Body of pancreas (tissue), 4 donors: ENCODE measurements around the gene TMEM141. TPM values are rescaled to one million over a fixed set of nuclear protein-coding genes. Genes with fewer than 3 reads are reported as not detected.

ENCODE experiments used
- ATAC-seq: fragments of 150-250 bp; one replicate; pipeline ENCODE4 v1.9.1; 2016
- DNase-seq, 4 donors: peaks; one replicate each; pipeline ENCODE4 v3.0.0-alpha.2; 2019
- H3K27ac ChIP-seq, 4 donors: fragments of 200-600 bp; sonication (generic); 1 replicate in 3 of 4; 2 replicates in 1 of 4; pipeline versions ENCODE4 v1.5.1 to v1.6.1; 2016 to 2019; ENCODE audit warnings: mild to moderate bottlenecking in 1 of 4, mixed read lengths in 1 of 4, moderate library complexity in 1 of 4
- H3K27me3 ChIP-seq, 2 donors: fragments of 200-600 bp; sonication (generic); one replicate each; pipeline ENCODE4 v1.6.0; 2016; ENCODE audit warnings: mild to moderate bottlenecking in 1 of 2
- H3K36me3 ChIP-seq, 2 donors: fragments of 200-600 bp; sonication (generic); replicated peaks in 1 of 2; 2 replicates each; pipeline ENCODE4 v1.5.1; 2016; ENCODE audit warnings: low read depth in 2 of 2; ENCODE audit not compliant: insufficient read depth in 1 of 2
- H3K4me1 ChIP-seq: fragments of 200-600 bp; sonication (generic); one replicate; pipeline ENCODE4 v1.6.0; 2016
- H3K4me3 ChIP-seq, 2 donors: fragments of 200-600 bp; sonication (generic); 1 replicate in 1 of 2; 2 replicates in 1 of 2; pipeline ENCODE4 v1.5.1; 2016 to 2019
- H3K9me3 ChIP-seq, 3 donors: fragments of 200-600 bp; sonication (generic); 1 replicate in 2 of 3; 2 replicates in 1 of 3; pipeline ENCODE4 v1.5.1; 2016
- POLR2A ChIP-seq, 3 donors: fragments of 450-650 bp; IDR thresholded peaks; one replicate each; pipeline ENCODE4 v1.6.1; 2016; ENCODE audit warnings: antibody characterized with exemption in 3 of 3, mild to moderate bottlenecking in 2 of 3
- WGBS, 2 donors: methylation state at CpG; one replicate each; pipeline ENCODE4 v1.1.5; 2017; 5-methylcytosine and 5-hydroxymethylcytosine counted together
- intact Hi-C: fragments of 100-400 bp; cut with DNase I; formaldehyde crosslinking; loops from one replicate; pipeline ENCODE4 v1.15.1; 2023
- total RNA-seq, 2 donors: library from RNA; depleted of rRNA; stranded (reverse); fragments of >200 nt; gene quantifications; one replicate each; pipeline ENCODE4 v1.1.0, GENCODE V29; 2016
- TF ChIP-seq, protein P1 (sequence below), 7 experiments: fragments of 450-650 bp in 4 of 7; fragments of 200-600 bp in 3 of 7; sonication (generic) in 3 of 7; IDR thresholded peaks; one replicate each; pipeline ENCODE4 v1.5.1; 2016 to 2019; ENCODE audit warnings: antibody characterized with exemption in 7 of 7

TMEM141 gene
- 10 to 100 TPM; 45.1 to 52.1 TPM for total RNA-seq

GRCh38 chr9:136790640-136791515 is at the start of gene TMEM141:
Gene TMEM141, plus strand, starts transcription at chr9:136791344. Its CDS starts 27 bp downstream, at chr9:136791371.
- DNase-seq (peak; percentile 100), ATAC-seq (peak; percentile 88)
- peak within 1 kb of the TSS; percentile 89 to 99 (median 96) for H3K27ac ChIP-seq
- H3K4me1 ChIP-seq, result peaks cover 60% of the 10 kb centered on the region
- peak; percentile 80 to 92 (median 85) for TF ChIP-seq POLR2A (IDR thresholded peaks at IDR 0.05)
- TF ChIP-seq, protein P1, sequence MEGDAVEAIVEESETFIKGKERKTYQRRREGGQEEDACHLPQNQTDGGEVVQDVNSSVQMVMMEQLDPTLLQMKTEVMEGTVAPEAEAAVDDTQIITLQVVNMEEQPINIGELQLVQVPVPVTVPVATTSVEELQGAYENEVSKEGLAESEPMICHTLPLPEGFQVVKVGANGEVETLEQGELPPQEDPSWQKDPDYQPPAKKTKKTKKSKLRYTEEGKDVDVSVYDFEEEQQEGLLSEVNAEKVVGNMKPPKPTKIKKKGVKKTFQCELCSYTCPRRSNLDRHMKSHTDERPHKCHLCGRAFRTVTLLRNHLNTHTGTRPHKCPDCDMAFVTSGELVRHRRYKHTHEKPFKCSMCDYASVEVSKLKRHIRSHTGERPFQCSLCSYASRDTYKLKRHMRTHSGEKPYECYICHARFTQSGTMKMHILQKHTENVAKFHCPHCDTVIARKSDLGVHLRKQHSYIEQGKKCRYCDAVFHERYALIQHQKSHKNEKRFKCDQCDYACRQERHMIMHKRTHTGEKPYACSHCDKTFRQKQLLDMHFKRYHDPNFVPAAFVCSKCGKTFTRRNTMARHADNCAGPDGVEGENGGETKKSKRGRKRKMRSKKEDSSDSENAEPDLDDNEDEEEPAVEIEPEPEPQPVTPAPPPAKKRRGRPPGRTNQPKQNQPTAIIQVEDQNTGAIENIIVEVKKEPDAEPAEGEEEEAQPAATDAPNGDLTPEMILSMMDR (IDR thresholded peaks at IDR 0.05), result no peak
- H3K36me3 ChIP-seq, result no peaks in the 10 kb centered on the region
- 1% methylated on average over 10 to 60 of the region's 70 CpGs for WGBS, 2 donors
- intact Hi-C loops, result no loop called here
- peak within 1 kb of the TSS in 1 of 2 donors; percentile 49 for H3K4me3 ChIP-seq
- no peaks in the 10 kb centered on the region for H3K9me3 ChIP-seq
- no peaks in the 10 kb centered on the region for H3K27me3 ChIP-seq

- H3K27me3 ChIP-seq, result peaks cover 0 to 14% of the 10 kb centered on the region in 2 donors
- H3K4me1 ChIP-seq, result peaks cover 30% of the 10 kb centered on the region
- DNase-seq, result peak in 3 of 4 donors; percentile 45 to 52 (median 49)
- no peaks in the 10 kb centered on the region for H3K9me3 ChIP-seq
- intact Hi-C loops, result no loop called here
- 24% methylated on average over 15 to 32 of the region's 32 CpGs for WGBS, 2 donors
- no peak overlapping the region for H3K27ac ChIP-seq
- peak; percentile 40 for ATAC-seq
- no peak overlapping the region for H3K4me3 ChIP-seq
- H3K36me3 ChIP-seq, result no peaks in the 10 kb centered on the region
- TF ChIP-seq, protein P1 (IDR thresholded peaks at IDR 0.05), result no peak
- no peak for TF ChIP-seq POLR2A (IDR thresholded peaks at IDR 0.05)
These were observed 49.1 kb upstream of the TMEM141 start for GRCh38 chr9:136741883-136742571.

DNA sequence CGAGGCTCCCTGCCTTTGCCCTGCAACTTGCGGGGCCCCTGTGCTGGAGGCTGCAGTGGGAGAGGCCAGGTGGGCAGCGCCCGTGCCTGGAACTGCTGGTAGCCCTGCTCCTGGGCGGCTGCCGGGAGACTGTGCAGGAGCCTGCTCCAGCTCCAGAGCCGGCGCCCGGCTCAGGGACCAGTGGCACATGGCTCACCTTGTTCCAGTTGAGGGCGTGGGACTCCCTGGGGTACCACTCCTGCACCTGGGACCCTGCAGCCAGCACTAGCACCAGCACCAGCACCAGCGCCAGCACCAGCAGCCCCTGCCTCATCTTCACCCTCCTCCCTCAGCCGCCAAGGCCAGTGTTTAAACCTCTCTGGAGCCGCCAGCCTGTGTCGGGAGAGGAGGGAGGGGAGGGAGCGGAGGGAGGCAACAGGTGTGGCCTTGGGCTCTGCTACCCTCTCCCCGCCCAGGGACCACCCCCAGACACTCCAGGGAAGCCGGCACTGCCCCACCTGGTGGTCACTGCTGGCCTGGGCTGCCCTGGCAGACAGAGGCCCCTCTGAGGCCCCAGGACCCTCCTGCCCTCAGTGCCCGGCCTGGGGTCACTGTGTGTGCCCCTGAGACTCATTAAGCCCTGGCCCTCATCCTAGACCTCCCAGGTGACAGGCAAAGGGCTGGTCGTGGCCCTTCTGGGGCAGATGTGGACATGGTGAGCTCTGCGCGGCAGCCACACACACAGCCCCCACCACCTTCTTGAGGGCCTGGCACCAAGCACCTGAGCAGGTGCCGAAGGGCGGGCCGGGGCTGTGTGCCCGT is 48.4 kb upstream of the TMEM141 start, which contains the start of gene LCN10:
TSS of gene LCN10 (minus strand) at position 350 of the 801 bp plus-strand sequence. CDS start at position 313, 37 bp downstream.
- 11 to 29% methylated on average over 3 to 25 of the region's 25 CpGs for WGBS, 2 donors
- Histone ChIP-seq H3K36me3 (no peaks in the 10 kb centered on the region), H3K27ac (no peak within 1 kb of the TSS), H3K9me3 (no peaks in the 10 kb centered on the region), H3K4me1 (peaks cover 30% of the 10 kb centered on the region), H3K4me3 (no peak within 1 kb of the TSS), H3K27me3 (peaks cover 0 to 14% of the 10 kb centered on the region in 2 donors)
- ATAC-seq, result peak; percentile 38
- intact Hi-C loops, result no loop called here
- TF ChIP-seq, protein P1 (IDR thresholded peaks at IDR 0.05), result peak in 5 of 7 experiments; percentile 34 to 45 (median 35)
- no peak for TF ChIP-seq POLR2A (IDR thresholded peaks at IDR 0.05)
- peak; percentile 35 to 65 (median 59) for DNase-seq

DNA sequence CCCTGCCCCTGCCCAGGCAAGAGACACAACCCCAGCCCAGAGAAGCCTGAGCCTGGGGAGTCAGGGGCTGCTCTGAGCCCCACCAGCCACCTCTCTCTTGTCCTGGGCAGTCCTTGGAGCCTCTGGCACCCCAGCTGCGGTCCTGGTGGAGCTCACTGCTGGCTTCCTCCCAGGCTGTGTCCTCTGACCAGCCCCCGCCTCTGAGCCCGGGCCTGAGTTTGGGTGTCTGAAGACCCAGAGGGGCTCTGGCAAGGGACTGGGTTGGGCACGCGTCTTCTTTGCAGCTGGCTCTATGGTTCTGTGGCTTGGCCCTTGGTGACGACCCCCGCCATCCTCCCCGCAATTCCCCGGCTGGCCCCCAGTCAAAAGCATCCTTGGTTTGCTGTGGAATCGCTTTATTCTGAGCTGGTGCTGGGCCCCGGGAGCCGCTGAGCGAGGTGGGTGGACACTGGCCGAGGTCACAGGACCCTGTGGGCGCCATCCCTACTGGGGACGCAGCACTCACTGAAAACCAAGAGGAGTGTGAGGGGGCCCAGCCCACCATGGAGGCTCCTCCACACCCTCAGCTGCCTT is 47.4 kb upstream of the TMEM141 start:
- no peak overlapping the region for H3K27ac ChIP-seq
- peaks cover 0 to 14% of the 10 kb centered on the region in 2 donors for H3K27me3 ChIP-seq
- no peaks in the 10 kb centered on the region for H3K36me3 ChIP-seq
- H3K9me3 ChIP-seq, result no peaks in the 10 kb centered on the region
- TF ChIP-seq POLR2A (IDR thresholded peaks at IDR 0.05), result no peak
- TF ChIP-seq, protein P1 (IDR thresholded peaks at IDR 0.05), result no peak
- 93 to 94% methylated on average over 14 to 15 of the region's 16 CpGs for WGBS, 2 donors
- DNase-seq, result no peak
- intact Hi-C loops, result no loop called here
- H3K4me3 ChIP-seq, result no peak overlapping the region
- peaks cover 36% of the 10 kb centered on the region for H3K4me1 ChIP-seq
- ATAC-seq, result no peak
